Ureter (tissue), 1 donor: ENCODE results near the gene CACNA1E. TPM values are rescaled to one million over a fixed set of nuclear protein-coding genes. Genes with fewer than 3 reads are reported as not detected.
"Not testable (repeated sequence)": the region's sequence is repeated elsewhere in the genome, so short reads cannot be mapped to it uniquely, and the experiment has no call there.

Source experiments
- DNase-seq: peaks from one replicate; pipeline ENCODE4 v3.0.0-alpha.2; 2020; ENCODE audit warnings: low spot score
- total RNA-seq: library from RNA; stranded (reverse); gene quantifications from one replicate; pipeline ENCODE4 v1.2.4, GENCODE V29; 2023
- donor health status: DM: yes; HTN: yes; CAD: no.

CACNA1E gene
- total RNA-seq, 1 donor from 2014 or later = not detected

DNA sequence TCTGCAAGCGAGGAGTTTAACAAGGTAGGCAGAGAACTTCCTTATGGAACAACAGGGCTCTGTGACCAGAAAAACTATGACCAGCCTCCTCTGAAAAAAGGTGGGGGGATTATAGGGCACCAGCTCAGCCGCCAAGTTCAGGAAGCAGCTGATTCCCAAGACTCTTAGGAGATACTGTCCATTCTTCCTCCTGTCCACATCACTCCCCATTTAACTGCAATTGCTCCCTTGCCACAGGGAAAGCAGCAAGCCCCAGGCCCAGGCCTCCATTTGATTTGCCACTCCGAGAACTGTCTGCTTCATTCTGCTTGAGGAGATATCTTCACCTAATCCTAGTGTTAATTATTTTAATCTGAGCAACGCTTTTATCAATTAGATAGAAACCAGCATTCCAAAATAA is 323.9 kb downstream of the CACNA1E start:
- no peak for DNase-seq

- no peak for DNase-seq
These were observed 326.8 kb downstream of the CACNA1E start for GRCh38 chr1:181809991-181810545.

GRCh38 chr1:181812208-181812607 is 328.9 kb downstream of the CACNA1E start:
- DNase-seq = no peak

DNA sequence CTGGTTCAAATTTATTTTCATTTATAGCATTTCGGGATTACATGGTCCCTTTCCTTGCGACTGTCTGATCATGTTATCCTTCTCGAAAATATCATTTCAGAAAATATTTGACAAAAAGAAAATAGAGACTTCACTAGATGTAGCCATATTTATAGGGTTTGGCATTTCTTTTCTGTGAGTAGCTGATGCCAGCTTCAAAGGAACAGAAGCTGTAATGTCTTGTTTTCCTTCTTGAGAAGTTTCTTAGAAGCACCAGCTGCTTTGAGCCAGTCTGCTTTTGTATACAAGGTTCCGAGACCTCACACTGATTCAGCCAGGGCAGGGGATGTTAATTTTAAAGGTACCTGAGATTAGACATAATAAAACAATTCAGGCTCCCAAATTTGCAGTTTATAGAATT is 329.9 kb downstream of the CACNA1E start:
- no peak for DNase-seq

DNA sequence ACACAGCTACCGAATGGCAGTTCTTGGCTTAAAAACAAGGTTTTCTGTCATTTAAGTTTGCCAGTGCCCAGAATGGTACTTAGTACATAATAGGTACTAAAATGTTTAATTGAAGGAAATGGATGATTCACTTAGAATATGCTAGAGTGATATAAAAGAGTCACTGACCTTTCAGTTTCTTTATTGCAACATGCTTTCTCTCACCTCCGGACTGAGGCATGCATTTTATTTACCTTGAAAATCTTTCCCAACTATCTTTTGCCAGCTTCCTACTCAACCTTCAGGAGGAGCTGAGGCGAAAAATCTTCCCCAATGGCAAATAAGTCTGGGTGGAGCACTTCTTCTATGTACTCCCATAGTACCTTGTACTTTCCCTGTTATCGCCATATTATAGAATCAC is 333.3 kb downstream of the CACNA1E start:
- no peak for DNase-seq

DNA sequence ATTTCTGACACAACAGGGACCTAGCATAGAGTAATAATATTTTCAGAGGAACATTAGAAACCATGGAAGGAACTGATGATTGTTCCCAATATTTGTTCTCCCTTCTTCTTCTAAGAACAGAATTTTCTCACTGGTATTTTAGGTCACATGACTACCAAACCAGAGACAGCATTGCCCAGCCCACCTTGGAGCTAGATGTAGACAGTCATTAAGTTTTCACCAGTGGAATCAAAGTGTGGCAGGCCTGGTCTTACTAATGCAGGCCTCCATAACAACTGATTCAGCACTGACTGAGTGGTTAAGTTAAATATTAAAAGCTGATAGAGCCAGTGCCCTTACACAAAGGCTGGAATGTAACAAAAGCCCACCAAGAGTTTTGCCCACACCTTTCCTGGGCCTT is 333.8 kb downstream of the CACNA1E start:
- no peak for DNase-seq

GRCh38 chr1:181818459-181818858 is 335.1 kb downstream of the CACNA1E start:
- DNase-seq = no peak

DNA sequence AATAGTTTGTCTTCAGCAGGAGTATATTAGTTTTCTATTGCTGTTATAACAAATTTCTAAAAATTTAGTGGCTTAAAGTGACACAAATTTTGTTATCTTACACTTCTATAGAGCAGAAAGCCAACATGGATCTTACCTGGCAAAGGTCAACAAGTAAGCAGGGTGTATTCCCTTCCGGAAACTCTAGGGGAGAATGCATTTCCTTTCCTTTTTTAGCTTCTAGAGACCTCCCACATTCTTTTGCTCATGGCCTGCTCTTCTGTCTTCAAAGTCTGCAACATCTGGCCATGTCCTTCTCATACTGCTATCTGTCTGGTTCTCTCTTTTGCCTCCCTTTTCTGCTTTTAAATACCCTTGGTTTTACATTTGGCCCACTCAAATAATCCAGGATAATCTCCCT is 335.6 kb downstream of the CACNA1E start:
- no peak for DNase-seq

DNA sequence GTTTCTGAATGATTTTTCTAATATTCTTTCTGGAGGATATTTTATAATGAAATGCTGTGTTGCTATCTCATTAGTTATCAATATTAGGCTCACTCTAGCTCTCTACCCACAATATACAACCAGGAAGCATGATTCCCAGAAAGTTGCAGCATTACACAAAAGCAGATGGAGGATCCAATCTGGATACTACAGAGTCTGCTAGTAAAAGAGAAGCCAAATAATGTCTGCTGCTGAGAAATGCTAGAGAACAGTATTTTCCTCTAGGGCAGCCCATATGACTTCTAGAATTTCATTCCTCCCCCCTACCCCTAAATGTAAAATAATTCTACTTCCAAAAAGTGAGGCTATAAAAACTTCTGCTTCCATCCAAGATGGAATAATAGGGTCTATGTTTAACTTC is 338.4 kb downstream of the CACNA1E start:
- DNase-seq = no peak

- not testable (repeated sequence) for DNase-seq
These were observed 349.0 kb downstream of the CACNA1E start for GRCh38 chr1:181832173-181832880.

DNA sequence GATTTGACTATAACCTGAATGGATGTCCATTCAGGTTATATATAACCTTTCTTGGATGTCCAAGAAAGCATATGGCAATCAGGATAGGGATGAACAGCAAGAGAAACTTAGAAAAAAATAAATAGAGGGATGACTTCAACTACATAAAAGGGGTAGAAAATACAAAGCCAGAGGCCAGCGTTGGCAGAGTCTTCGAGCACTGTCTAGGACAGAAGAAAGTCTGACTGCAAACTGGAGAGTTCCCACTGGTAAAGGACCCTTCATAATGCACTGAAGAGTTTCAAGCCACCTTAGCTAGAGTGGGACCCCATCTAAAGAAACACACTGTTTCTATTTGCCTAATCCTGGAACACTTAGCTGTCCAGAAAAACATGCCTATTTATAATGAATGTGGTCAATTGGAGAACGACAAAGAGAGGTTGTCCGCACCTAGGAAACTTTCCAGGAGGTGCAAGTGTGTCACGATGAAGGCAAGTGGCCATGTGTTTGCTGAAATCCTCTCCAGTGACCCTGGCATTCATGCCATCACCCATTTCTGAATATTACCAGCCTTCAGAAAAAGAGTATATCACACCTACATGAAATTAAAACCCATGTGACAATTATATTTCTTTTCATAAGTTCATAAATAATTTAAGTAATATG is 362.8 kb downstream of the CACNA1E start:
- no peak for DNase-seq

GRCh38 chr1:181846681-181847080 is 363.4 kb downstream of the CACNA1E start:
- DNase-seq = no peak

- no peak for DNase-seq
These were observed 365.8 kb downstream of the CACNA1E start for GRCh38 chr1:181849071-181849470.

- DNase-seq = not testable (repeated sequence)
These were observed 370.9 kb downstream of the CACNA1E start for GRCh38 chr1:181854212-181854611.

- no peak for DNase-seq
These were observed 372.1 kb downstream of the CACNA1E start for GRCh38 chr1:181855380-181855779.
